ENCODE data around the gene METTL26. TPM values are rescaled to one million over a fixed set of nuclear protein-coding genes. Genes with fewer than 3 reads are reported as not detected.
A peak's percentile ranks its signal among the peaks of the same experiment; 100 is the strongest.

METTL26 gene
- total RNA-seq, 1 experiment from 2014 or later, result 115 TPM

DNA sequence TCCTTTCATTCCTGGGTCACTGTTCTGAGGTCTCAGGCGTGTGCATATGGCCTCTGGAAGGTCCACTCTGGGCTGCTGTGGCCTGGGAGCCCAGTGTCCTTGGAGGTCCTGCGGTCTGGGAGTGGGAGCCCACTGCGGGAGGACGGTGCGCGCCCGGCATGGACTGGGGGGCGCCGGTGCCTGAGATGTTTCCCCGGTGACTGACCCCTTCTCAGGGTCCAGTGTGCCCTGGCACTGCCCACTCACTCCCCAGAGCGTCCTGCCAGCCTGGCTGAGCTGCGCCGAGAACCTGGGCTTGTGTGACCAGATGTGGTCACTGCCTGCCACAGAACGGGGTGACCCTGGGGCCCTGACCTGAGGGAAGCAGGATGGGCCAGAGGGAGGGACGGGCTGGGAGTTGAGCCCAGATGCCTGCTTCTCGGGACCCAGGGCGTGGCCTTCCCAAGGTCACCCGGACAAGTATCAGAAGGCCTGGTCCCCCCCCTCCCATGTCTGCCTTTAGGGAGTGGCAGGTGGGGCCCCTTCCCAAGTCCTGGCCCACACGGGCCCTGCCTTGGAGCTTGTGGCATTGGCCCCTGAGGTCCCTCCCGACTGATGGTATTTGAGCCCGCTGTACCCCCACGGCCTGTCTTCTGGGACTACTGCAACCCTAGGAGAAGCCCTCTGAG is 38.2 kb upstream of the METTL26 start:
- Mint-ChIP-seq H3K27me3 (ENCODE audit: low read depth) (no peaks in the 10 kb centered on the region), H3K4me3 (peak overlapping the region; percentile 70; the same call in 1 of the 2 replicates), H3K27ac (0 out of 2 replicates have a peak overlapping the region, but pooled peaks have one; percentile 27), H3K4me1 (peaks cover 13% of the 10 kb centered on the region), H3K9me3 (no peaks in the 10 kb centered on the region), H3K36me3 (peaks cover 11% of the 10 kb centered on the region)
- ChIA-PET CTCF (interaction anchor here (0.5 to 2.8 kb wide), 16 partner anchors 9 to 290 kb away, joined by 3 to 16 read pairs (median 4); partner anchors contain the start of genes METTL26, WDR90 and WFIKKN1), POLR2A (interaction anchor here (0.5 to 1.5 kb wide), 2 partner anchors 26 to 1560 kb away, joined by 3 to 4 read pairs; no protein-coding TSS in a partner anchor)
- ATAC-seq, result no peak
- DNase-seq (ENCODE audit: low spot score), result no peak
- TF ChIP-seq TEAD4 (CRISPR knock-in tag; IDR thresholded peaks at IDR 0.05) (no peak), ESRRA (CRISPR knock-in tag; IDR thresholded peaks at IDR 0.05; ENCODE audit: borderline replicate concordance) (0 out of 2 replicates have a peak, but pooled peaks have one; percentile 4), NR1H2 (CRISPR knock-in tag; IDR thresholded peaks at IDR 0.05) (no peak), RORB (CRISPR knock-in tag; IDR thresholded peaks at IDR 0.05) (no peak)
- TF ChIP-seq, protein P1, sequence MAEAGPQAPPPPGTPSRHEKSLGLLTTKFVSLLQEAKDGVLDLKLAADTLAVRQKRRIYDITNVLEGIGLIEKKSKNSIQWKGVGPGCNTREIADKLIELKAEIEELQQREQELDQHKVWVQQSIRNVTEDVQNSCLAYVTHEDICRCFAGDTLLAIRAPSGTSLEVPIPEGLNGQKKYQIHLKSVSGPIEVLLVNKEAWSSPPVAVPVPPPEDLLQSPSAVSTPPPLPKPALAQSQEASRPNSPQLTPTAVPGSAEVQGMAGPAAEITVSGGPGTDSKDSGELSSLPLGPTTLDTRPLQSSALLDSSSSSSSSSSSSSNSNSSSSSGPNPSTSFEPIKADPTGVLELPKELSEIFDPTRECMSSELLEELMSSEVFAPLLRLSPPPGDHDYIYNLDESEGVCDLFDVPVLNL (CRISPR knock-in tag; IDR thresholded peaks at IDR 0.05; ENCODE audit: borderline replicate concordance, low read depth), result 0 out of 2 replicates have a peak, but pooled peaks have one; percentile 22

DNA sequence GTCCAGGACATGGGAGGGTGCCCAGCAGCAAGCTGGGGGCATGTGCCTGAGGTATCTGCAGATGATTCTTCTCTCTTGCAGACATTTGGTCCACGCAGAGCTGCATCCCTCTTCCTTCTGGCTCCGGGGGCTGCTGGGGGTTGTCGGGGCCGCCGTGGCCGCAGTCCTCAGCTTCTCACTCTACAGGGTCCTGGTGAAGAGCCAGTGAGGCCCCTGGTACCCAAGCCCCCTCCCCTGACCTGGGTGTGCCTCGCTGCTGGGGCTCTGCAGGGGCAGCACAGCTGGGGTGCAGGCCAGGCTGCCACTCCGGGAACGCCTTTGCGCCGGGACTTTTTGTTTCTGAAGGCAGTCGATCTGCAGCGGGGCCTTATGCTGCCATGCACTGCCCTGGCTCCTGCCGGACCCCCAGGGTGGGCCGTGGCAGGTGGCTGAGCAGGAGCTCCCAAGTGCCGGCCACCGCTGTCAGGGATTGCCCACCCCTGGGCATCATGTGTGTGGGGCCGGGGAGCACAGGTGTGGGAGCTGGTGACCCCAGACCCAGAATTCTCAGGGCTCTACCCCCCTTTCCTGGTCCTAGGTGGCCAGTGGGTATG is 37.4 kb upstream of the METTL26 start:
- DNase-seq (ENCODE audit: low spot score), result no peak
- ATAC-seq, result no peak
- no peak for TF ChIP-seq PRRX2 (CRISPR knock-in tag; IDR thresholded peaks at IDR 0.05)
- TF ChIP-seq, protein P2, sequence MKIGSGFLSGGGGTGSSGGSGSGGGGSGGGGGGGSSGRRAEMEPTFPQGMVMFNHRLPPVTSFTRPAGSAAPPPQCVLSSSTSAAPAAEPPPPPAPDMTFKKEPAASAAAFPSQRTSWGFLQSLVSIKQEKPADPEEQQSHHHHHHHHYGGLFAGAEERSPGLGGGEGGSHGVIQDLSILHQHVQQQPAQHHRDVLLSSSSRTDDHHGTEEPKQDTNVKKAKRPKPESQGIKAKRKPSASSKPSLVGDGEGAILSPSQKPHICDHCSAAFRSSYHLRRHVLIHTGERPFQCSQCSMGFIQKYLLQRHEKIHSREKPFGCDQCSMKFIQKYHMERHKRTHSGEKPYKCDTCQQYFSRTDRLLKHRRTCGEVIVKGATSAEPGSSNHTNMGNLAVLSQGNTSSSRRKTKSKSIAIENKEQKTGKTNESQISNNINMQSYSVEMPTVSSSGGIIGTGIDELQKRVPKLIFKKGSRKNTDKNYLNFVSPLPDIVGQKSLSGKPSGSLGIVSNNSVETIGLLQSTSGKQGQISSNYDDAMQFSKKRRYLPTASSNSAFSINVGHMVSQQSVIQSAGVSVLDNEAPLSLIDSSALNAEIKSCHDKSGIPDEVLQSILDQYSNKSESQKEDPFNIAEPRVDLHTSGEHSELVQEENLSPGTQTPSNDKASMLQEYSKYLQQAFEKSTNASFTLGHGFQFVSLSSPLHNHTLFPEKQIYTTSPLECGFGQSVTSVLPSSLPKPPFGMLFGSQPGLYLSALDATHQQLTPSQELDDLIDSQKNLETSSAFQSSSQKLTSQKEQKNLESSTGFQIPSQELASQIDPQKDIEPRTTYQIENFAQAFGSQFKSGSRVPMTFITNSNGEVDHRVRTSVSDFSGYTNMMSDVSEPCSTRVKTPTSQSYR (CRISPR knock-in tag; IDR thresholded peaks at IDR 0.05), result no peak
- no peak for TF ChIP-seq ZNF232 (CRISPR knock-in tag; IDR thresholded peaks at IDR 0.05)
- TF ChIP-seq, protein P3, sequence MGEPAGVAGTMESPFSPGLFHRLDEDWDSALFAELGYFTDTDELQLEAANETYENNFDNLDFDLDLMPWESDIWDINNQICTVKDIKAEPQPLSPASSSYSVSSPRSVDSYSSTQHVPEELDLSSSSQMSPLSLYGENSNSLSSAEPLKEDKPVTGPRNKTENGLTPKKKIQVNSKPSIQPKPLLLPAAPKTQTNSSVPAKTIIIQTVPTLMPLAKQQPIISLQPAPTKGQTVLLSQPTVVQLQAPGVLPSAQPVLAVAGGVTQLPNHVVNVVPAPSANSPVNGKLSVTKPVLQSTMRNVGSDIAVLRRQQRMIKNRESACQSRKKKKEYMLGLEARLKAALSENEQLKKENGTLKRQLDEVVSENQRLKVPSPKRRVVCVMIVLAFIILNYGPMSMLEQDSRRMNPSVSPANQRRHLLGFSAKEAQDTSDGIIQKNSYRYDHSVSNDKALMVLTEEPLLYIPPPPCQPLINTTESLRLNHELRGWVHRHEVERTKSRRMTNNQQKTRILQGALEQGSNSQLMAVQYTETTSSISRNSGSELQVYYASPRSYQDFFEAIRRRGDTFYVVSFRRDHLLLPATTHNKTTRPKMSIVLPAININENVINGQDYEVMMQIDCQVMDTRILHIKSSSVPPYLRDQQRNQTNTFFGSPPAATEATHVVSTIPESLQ (CRISPR knock-in tag; IDR thresholded peaks at IDR 0.05), result no peak
- TF ChIP-seq, protein P4, sequence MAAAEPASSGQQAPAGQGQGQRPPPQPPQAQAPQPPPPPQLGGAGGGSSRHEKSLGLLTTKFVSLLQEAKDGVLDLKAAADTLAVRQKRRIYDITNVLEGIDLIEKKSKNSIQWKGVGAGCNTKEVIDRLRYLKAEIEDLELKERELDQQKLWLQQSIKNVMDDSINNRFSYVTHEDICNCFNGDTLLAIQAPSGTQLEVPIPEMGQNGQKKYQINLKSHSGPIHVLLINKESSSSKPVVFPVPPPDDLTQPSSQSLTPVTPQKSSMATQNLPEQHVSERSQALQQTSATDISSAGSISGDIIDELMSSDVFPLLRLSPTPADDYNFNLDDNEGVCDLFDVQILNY (CRISPR knock-in tag; IDR thresholded peaks at IDR 0.05), result no peak
- TF ChIP-seq, protein P5, sequence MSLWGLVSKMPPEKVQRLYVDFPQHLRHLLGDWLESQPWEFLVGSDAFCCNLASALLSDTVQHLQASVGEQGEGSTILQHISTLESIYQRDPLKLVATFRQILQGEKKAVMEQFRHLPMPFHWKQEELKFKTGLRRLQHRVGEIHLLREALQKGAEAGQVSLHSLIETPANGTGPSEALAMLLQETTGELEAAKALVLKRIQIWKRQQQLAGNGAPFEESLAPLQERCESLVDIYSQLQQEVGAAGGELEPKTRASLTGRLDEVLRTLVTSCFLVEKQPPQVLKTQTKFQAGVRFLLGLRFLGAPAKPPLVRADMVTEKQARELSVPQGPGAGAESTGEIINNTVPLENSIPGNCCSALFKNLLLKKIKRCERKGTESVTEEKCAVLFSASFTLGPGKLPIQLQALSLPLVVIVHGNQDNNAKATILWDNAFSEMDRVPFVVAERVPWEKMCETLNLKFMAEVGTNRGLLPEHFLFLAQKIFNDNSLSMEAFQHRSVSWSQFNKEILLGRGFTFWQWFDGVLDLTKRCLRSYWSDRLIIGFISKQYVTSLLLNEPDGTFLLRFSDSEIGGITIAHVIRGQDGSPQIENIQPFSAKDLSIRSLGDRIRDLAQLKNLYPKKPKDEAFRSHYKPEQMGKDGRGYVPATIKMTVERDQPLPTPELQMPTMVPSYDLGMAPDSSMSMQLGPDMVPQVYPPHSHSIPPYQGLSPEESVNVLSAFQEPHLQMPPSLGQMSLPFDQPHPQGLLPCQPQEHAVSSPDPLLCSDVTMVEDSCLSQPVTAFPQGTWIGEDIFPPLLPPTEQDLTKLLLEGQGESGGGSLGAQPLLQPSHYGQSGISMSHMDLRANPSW (CRISPR knock-in tag; conservative IDR thresholded peaks at IDR 0.05; ENCODE audit: low read depth), result no peak
- no peak for TF ChIP-seq FOXK1 (CRISPR knock-in tag; IDR thresholded peaks at IDR 0.05)
- Mint-ChIP-seq H3K4me3 (no peak overlapping the region), H3K4me1 (peaks cover 12% of the 10 kb centered on the region), H3K27me3 (ENCODE audit: low read depth) (no peaks in the 10 kb centered on the region), H3K27ac (no peak overlapping the region), H3K36me3 (peaks cover 11% of the 10 kb centered on the region), H3K9me3 (no peaks in the 10 kb centered on the region)
- ChIA-PET CTCF (interaction anchor here (0.5 to 0.6 kb wide), 2 partner anchors 19 to 289 kb away, joined by 3 to 5 read pairs; no protein-coding TSS in a partner anchor), POLR2A (no interaction called here)

All from WTC11 (cell line).